WTC11 (cell line): Measurements from ENCODE around the gene CACNA1D. TPM values are rescaled to one million over a fixed set of nuclear protein-coding genes. Genes with fewer than 3 reads are reported as not detected.

Experiments used
- ATAC-seq: fragments of 200-7000 bp; cut with Tn5 transposase; 2 replicates; pipeline ENCODE4 v1.10.0; 2021; ENCODE audit warnings: mild to moderate bottlenecking, moderate library complexity
- CTCF ChIA-PET: fragments of 300-600 bp; sonication (Branson Sonifier 250); formaldehyde crosslinking; loops from one replicate; lab custom pipeline; 2021; ENCODE audit warnings: antibody characterized with exemption; lab: Charles Lee
- POLR2A ChIA-PET: fragments of 350-600 bp; sonication (Branson Sonifier 250); formaldehyde crosslinking; loops from one replicate; lab custom pipeline; 2021; ENCODE audit warnings: antibody characterized with exemption; lab: Charles Lee
- DNase-seq: peaks from one replicate; pipeline ENCODE4 v3.0.0; 2021; ENCODE audit warnings: low spot score
- H3K27ac Mint-ChIP-seq: 2 replicates; pipeline ENCODE4 v1.8.0; 2021; ENCODE audit warnings: mixed read lengths
- H3K27me3 Mint-ChIP-seq: 2 replicates; pipeline ENCODE4 v1.8.0; 2021; ENCODE audit warnings: low read depth, mild to moderate bottlenecking, moderate library complexity, mixed read lengths
- H3K36me3 Mint-ChIP-seq: 2 replicates; pipeline ENCODE4 v1.8.0; 2021; ENCODE audit warnings: mixed read lengths
- H3K4me1 Mint-ChIP-seq: 2 replicates; pipeline ENCODE4 v1.8.0; 2022; ENCODE audit warnings: mixed read lengths
- H3K4me3 Mint-ChIP-seq: 2 replicates; pipeline ENCODE4 v1.8.0; 2021; ENCODE audit warnings: mild to moderate bottlenecking, moderate library complexity, mixed read lengths
- H3K9me3 Mint-ChIP-seq: 2 replicates; pipeline ENCODE4 v1.8.0; 2021; ENCODE audit warnings: mixed read lengths
- ELF4 ChIP-seq: sonication (generic); formaldehyde crosslinking; IDR thresholded peaks from 2 replicates; pipeline ENCODE4 v1.8.1; 2022; ENCODE audit warnings: low read depth, mild to moderate bottlenecking, moderate library complexity, missing genetic modification reagents
- EMX1 ChIP-seq: fragments of 250-450 bp; sonication (Bioruptor Pico); IDR thresholded peaks from 2 replicates; pipeline ENCODE4 v1.8.0; 2021; ENCODE audit warnings: mild to moderate bottlenecking
- ESRRA ChIP-seq: sonication (generic); formaldehyde crosslinking; IDR thresholded peaks from 2 replicates; pipeline ENCODE4 v1.8.1; 2022; ENCODE audit warnings: mild to moderate bottlenecking, missing genetic modification reagents, borderline replicate concordance
- GTF2I ChIP-seq: fragments of 250-450 bp; sonication (Bioruptor Pico); conservative IDR thresholded peaks from 2 replicates; pipeline ENCODE4 v1.4.0; 2021; ENCODE audit warnings: mild to moderate bottlenecking
- KAT7 ChIP-seq: sonication (generic); formaldehyde crosslinking; IDR thresholded peaks from 2 replicates; pipeline ENCODE4 v1.8.1; 2023; ENCODE audit warnings: missing genetic modification reagents, mild to moderate bottlenecking, borderline replicate concordance
- PRRX2 ChIP-seq: fragments of 250-450 bp; sonication (Bioruptor Pico); IDR thresholded peaks from 2 replicates; pipeline ENCODE4 v1.8.0; 2021; ENCODE audit warnings: mild to moderate bottlenecking
- RORB ChIP-seq: fragments of 250-450 bp; sonication (Bioruptor Pico); IDR thresholded peaks from 2 replicates; pipeline ENCODE4 v1.9.0; 2021; ENCODE audit warnings: mild to moderate bottlenecking
- SMAD4 ChIP-seq: sonication (generic); formaldehyde crosslinking; IDR thresholded peaks from 2 replicates; pipeline ENCODE4 v1.8.0; 2022; ENCODE audit warnings: mild to moderate bottlenecking, missing genetic modification reagents
- ZNF138 ChIP-seq: sonication (generic); formaldehyde crosslinking; conservative IDR thresholded peaks from 2 replicates; pipeline ENCODE4 v1.8.1; 2022; ENCODE audit warnings: mild to moderate bottlenecking, moderate library complexity, missing genetic modification reagents
- ZNF317 ChIP-seq: sonication (generic); formaldehyde crosslinking; IDR thresholded peaks from 2 replicates; pipeline ENCODE4 v1.8.1; 2023; ENCODE audit warnings: low read depth, mild to moderate bottlenecking, moderate library complexity, missing genetic modification reagents, borderline replicate concordance
- ZNF396 ChIP-seq: fragments of 250-450 bp; sonication (Bioruptor Pico); IDR thresholded peaks from 2 replicates; pipeline ENCODE4 v1.8.0; 2021; ENCODE audit warnings: mild to moderate bottlenecking, moderate library complexity, borderline replicate concordance
- ZNF671 ChIP-seq: fragments of 250-450 bp; sonication (Bioruptor Pico); IDR thresholded peaks from 2 replicates; pipeline ENCODE4 v1.8.0; 2021; ENCODE audit warnings: mild to moderate bottlenecking
- total RNA-seq: library from RNA; stranded (reverse); gene quantifications from 3 replicates; pipeline ENCODE4 v1.2.3, GENCODE V29; 2021
- TF ChIP-seq, protein P1 (sequence below): fragments of 250-450 bp; sonication (Bioruptor Pico); conservative IDR thresholded peaks from 2 replicates; pipeline ENCODE4 v1.9.0; 2021; ENCODE audit warnings: mild to moderate bottlenecking
- TF ChIP-seq, protein P2 (sequence below): sonication (generic); formaldehyde crosslinking; IDR thresholded peaks from 2 replicates; pipeline ENCODE4 v1.8.1; 2022; ENCODE audit warnings: low read depth, missing genetic modification reagents, borderline replicate concordance
- TF ChIP-seq, protein P3 (sequence below): sonication (generic); formaldehyde crosslinking; IDR thresholded peaks from 2 replicates; pipeline ENCODE4 v1.8.1; 2023; ENCODE audit warnings: mild to moderate bottlenecking, missing genetic modification reagents, moderate library complexity
- TF ChIP-seq, protein P4 (sequence below): fragments of 250-450 bp; sonication (Bioruptor Pico); IDR thresholded peaks from 2 replicates; pipeline ENCODE4 v2.1.2; 2022; ENCODE audit warnings: mild to moderate bottlenecking, moderate library complexity
- TF ChIP-seq, protein P5 (sequence below): sonication (generic); formaldehyde crosslinking; IDR thresholded peaks from 2 replicates; pipeline ENCODE4 v1.8.0; 2023; ENCODE audit warnings: missing genetic modification reagents, mild to moderate bottlenecking, borderline replicate concordance

CACNA1D gene
- total RNA-seq, 1 experiment from 2014 or later: 2.3 TPM

DNA sequence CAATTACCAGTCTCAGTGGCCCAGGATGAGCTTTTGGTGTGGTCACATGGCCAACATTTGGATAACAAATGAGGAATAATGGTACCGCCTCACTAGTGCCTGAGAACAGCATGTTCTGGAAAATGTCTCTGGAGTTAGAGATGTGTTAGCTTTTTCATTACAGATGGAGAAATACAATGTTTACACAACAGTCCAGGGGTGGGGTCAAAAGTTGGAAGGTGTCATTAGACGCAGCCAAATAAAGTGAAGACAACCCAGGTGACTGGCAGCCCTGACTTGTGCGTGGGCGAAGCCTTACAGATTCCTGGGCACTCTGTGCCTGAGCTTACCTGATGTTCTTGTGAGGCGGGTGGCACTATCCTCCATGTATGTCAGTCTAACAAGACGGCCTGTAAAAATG lies 364.8 kb downstream of the CACNA1D start (continued):
- TF ChIP-seq, protein P1, sequence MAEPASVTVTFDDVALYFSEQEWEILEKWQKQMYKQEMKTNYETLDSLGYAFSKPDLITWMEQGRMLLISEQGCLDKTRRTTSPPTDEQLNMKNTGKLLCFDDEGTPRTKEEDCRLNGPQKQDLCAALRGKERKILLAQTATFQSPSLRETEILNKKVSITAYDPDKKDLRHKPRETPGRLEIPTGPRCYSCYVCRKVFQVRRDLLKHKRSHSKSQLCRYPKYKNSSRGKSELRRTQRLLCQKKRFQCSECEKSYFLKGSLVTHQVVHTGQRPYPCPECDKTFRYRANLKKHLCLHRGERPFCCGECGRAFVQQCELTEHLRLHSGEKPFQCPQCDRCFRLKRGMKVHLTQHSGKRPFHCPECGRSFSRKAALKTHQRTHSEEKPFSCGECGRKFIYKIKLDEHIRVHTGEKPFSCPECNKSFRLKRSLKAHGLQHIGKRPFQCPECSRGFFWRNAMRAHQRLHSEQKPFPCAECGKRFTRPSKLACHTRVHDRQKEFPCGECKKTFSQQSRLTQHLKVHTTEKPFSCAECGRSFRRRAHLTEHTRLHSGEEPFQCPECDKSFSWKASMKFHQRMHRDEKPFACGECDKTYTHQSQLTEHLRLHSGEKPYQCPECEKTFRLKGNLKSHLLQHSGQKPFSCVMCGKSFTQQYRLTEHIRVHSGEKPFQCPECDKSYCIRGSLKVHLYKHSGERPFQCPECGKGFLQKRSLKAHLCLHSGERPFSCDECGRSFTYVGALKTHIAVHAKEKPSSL (CRISPR knock-in tag): no peak
- no peak for TF ChIP-seq ZNF138 (CRISPR knock-in tag)

DNA sequence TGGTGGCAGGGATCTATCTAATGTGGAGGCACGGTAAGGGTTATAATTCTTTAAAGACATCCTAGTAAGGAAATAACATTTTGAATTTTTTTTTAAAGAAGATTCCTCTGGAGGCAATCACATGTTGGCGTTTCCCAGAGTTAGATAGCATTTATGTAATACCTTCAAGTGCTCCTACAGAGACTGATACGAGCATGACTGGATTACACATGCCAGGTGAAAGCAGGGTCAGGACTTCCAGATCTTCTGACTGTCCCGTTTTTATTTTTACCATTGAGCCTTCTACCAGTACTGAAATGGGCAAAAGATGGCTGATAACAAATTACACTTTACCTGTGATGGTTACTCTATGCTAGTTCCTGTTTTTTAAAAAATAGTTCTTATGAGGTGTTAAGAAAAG lies 365.8 kb downstream of the CACNA1D start:
- Mint-ChIP-seq H3K27me3 (no peaks in the 10 kb centered on the region), H3K4me1 (no peaks in the 10 kb centered on the region), H3K4me3 (no peak overlapping the region), H3K36me3 (peaks cover 37% of the 10 kb centered on the region), H3K9me3 (no peaks in the 10 kb centered on the region), H3K27ac (no peak overlapping the region)
- CTCF ChIA-PET: no interaction called here
- ATAC-seq (no peak), DNase-seq (no peak)
- TF ChIP-seq ZNF317 (CRISPR knock-in tag) (no peak), RORB (CRISPR knock-in tag) (no peak)
- POLR2A ChIA-PET: no interaction called here

DNA sequence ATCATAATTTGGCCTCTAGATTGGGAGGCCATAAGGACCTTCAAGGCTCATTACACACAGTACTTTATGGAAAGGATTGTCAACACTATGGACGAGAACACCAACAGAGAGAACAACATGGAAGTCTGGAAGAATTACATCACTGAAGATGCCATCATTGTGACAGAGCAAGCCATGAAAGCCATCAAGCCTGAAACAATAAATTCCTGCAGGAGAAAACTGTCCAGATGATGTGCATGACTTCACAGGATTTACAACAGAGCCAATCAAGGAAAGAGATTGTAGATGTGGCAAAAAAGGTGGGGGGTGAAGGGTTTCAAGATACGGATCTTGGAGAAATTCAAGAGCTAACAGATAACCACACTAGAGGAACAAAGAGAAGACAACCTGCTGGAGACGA lies 367.8 kb downstream of the CACNA1D start:
- Mint-ChIP-seq H3K36me3 (peaks cover 42% of the 10 kb centered on the region), H3K4me3 (no peak overlapping the region), H3K27ac (no peak overlapping the region), H3K9me3 (no peaks in the 10 kb centered on the region), H3K27me3 (no peaks in the 10 kb centered on the region), H3K4me1 (no peaks in the 10 kb centered on the region)
- TF ChIP-seq ELF4: no peak
- no peak for TF ChIP-seq PRRX2 (CRISPR knock-in tag)
- TF ChIP-seq ZNF671 (CRISPR knock-in tag): no peak
- no peak for TF ChIP-seq ZNF396 (CRISPR knock-in tag)
- TF ChIP-seq, protein P2, sequence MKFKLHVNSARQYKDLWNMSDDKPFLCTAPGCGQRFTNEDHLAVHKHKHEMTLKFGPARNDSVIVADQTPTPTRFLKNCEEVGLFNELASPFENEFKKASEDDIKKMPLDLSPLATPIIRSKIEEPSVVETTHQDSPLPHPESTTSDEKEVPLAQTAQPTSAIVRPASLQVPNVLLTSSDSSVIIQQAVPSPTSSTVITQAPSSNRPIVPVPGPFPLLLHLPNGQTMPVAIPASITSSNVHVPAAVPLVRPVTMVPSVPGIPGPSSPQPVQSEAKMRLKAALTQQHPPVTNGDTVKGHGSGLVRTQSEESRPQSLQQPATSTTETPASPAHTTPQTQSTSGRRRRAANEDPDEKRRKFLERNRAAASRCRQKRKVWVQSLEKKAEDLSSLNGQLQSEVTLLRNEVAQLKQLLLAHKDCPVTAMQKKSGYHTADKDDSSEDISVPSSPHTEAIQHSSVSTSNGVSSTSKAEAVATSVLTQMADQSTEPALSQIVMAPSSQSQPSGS (CRISPR knock-in tag): no peak
- TF ChIP-seq KAT7: no peak
- DNase-seq (no peak), ATAC-seq (no peak)
- ChIA-PET CTCF (no interaction called here), POLR2A (no interaction called here)

DNA sequence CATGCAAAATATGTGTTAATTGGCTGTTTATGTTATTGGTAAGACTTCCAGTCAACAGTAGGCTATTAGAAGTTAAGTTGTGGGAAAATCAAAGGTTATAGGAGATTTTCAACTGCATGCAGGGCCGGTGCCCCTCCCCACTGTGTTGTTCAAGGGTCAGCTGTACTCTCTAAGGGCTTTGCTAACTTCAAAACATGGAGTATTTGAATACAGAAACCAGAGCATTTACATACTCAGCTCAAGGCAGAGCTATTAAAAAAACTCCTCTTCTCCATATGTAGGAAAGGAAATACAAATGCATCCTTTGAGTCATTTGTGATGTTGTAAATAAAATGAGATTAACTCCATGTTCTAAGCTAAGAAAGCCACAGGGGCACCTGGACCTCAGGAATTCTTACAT lies 368.7 kb downstream of the CACNA1D start:
- H3K4me1 Mint-ChIP-seq: no peaks in the 10 kb centered on the region
- H3K27ac Mint-ChIP-seq: no peak overlapping the region
- no peaks in the 10 kb centered on the region for H3K9me3 Mint-ChIP-seq
- ChIA-PET CTCF (interaction anchor here (1.0 to 1.6 kb wide), 2 partner anchors 18 to 153 kb away, joined by 3 to 5 read pairs; no protein-coding TSS in a partner anchor), POLR2A (interaction anchor here (0.6 kb wide), 1 partner anchor 910 kb away, joined by 3 read pairs; no protein-coding TSS in a partner anchor)
- no peak for ATAC-seq
- no peak for DNase-seq
- H3K4me3 Mint-ChIP-seq: no peak overlapping the region
- H3K36me3 Mint-ChIP-seq: peaks cover 46% of the 10 kb centered on the region
- no peaks in the 10 kb centered on the region for H3K27me3 Mint-ChIP-seq
- TF ChIP-seq, protein P3, sequence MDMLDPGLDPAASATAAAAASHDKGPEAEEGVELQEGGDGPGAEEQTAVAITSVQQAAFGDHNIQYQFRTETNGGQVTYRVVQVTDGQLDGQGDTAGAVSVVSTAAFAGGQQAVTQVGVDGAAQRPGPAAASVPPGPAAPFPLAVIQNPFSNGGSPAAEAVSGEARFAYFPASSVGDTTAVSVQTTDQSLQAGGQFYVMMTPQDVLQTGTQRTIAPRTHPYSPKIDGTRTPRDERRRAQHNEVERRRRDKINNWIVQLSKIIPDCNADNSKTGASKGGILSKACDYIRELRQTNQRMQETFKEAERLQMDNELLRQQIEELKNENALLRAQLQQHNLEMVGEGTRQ: no peak
- TF ChIP-seq SMAD4 (CRISPR knock-in tag): no peak
- TF ChIP-seq, protein P2 (CRISPR knock-in tag): no peak
- no peak for TF ChIP-seq GTF2I (CRISPR knock-in tag)
- TF ChIP-seq, protein P4, sequence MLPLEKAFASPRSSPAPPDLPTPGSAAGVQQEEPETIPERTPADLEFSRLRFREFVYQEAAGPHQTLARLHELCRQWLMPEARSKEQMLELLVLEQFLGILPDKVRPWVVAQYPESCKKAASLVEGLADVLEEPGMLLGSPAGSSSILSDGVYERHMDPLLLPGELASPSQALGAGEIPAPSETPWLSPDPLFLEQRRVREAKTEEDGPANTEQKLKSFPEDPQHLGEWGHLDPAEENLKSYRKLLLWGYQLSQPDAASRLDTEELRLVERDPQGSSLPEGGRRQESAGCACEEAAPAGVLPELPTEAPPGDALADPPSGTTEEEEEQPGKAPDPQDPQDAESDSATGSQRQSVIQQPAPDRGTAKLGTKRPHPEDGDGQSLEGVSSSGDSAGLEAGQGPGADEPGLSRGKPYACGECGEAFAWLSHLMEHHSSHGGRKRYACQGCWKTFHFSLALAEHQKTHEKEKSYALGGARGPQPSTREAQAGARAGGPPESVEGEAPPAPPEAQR (CRISPR knock-in tag): no peak
- TF ChIP-seq RORB (CRISPR knock-in tag): no peak
- TF ChIP-seq, protein P5, sequence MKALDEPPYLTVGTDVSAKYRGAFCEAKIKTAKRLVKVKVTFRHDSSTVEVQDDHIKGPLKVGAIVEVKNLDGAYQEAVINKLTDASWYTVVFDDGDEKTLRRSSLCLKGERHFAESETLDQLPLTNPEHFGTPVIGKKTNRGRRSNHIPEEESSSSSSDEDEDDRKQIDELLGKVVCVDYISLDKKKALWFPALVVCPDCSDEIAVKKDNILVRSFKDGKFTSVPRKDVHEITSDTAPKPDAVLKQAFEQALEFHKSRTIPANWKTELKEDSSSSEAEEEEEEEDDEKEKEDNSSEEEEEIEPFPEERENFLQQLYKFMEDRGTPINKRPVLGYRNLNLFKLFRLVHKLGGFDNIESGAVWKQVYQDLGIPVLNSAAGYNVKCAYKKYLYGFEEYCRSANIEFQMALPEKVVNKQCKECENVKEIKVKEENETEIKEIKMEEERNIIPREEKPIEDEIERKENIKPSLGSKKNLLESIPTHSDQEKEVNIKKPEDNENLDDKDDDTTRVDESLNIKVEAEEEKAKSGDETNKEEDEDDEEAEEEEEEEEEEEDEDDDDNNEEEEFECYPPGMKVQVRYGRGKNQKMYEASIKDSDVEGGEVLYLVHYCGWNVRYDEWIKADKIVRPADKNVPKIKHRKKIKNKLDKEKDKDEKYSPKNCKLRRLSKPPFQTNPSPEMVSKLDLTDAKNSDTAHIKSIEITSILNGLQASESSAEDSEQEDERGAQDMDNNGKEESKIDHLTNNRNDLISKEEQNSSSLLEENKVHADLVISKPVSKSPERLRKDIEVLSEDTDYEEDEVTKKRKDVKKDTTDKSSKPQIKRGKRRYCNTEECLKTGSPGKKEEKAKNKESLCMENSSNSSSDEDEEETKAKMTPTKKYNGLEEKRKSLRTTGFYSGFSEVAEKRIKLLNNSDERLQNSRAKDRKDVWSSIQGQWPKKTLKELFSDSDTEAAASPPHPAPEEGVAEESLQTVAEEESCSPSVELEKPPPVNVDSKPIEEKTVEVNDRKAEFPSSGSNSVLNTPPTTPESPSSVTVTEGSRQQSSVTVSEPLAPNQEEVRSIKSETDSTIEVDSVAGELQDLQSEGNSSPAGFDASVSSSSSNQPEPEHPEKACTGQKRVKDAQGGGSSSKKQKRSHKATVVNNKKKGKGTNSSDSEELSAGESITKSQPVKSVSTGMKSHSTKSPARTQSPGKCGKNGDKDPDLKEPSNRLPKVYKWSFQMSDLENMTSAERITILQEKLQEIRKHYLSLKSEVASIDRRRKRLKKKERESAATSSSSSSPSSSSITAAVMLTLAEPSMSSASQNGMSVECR (CRISPR knock-in tag): no peak
- TF ChIP-seq EMX1: no peak
- no peak for TF ChIP-seq ESRRA (CRISPR knock-in tag)
